GM12874 (cell line): ENCODE data around the gene GTF2A1.

Source experiments
- TF ChIP-seq, protein P1 (sequence below): IDR thresholded peaks from 2 replicates; pipeline ENCODE4 v1.5.1; 2011; ENCODE audit warnings: low read depth, mild to moderate bottlenecking, control low read depth, low read length, moderate library complexity; ENCODE audit not compliant: insufficient read depth

Gene GTF2A1

DNA sequence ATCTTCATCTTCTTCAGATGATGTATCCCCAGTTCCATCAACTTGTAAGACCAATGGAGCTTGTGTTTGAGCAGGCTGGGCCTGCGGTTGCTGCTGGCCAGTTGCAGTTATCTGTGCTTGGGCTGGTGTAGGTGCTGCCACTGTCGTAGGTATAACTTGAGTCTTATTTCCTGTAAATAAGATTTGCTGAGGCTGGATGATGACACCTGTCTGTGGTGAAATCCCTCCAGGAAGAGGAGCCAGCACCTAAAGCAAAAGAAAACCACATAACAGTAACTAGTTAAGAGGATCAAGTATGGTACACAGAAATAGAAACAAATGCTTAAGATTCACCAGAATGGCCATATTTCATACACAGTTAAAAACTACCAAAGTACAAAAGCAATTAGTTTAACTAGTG is 28.2 kb downstream of the GTF2A1 start:
- TF ChIP-seq, protein P1, sequence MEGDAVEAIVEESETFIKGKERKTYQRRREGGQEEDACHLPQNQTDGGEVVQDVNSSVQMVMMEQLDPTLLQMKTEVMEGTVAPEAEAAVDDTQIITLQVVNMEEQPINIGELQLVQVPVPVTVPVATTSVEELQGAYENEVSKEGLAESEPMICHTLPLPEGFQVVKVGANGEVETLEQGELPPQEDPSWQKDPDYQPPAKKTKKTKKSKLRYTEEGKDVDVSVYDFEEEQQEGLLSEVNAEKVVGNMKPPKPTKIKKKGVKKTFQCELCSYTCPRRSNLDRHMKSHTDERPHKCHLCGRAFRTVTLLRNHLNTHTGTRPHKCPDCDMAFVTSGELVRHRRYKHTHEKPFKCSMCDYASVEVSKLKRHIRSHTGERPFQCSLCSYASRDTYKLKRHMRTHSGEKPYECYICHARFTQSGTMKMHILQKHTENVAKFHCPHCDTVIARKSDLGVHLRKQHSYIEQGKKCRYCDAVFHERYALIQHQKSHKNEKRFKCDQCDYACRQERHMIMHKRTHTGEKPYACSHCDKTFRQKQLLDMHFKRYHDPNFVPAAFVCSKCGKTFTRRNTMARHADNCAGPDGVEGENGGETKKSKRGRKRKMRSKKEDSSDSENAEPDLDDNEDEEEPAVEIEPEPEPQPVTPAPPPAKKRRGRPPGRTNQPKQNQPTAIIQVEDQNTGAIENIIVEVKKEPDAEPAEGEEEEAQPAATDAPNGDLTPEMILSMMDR, result no peak

DNA sequence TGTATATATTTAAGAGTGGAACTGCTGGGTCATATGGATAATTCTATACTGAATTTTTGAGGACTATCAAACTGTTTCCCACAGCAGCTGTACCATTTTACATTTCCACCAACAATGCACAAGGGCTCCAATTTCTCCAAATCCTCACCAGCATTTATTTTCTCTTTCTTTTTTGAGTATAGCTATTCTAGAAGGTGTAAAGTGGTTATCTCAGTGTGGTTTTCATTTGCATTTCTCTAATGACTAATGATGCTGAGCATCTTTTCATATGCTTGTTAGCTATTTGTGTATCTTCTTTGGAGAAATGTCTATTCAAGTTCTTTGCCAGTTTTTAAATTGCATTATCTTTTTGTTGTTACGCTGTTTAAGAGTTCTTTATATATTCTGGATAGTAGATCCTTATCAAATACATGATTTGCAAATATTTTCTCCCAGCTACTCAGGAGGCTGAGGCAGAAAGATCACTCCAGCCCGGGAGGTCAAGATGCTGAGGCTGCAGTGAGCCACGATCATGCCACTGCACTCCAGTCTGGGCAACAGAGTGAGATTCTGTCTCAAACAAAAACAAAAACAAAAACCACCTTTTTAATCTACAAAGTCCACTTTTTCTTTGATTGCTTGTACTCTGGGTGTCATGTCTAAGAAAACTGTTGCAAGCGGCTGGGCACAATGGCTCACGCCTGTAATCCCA is 32.8 kb downstream of the GTF2A1 start:
- TF ChIP-seq, protein P1, result no peak

DNA sequence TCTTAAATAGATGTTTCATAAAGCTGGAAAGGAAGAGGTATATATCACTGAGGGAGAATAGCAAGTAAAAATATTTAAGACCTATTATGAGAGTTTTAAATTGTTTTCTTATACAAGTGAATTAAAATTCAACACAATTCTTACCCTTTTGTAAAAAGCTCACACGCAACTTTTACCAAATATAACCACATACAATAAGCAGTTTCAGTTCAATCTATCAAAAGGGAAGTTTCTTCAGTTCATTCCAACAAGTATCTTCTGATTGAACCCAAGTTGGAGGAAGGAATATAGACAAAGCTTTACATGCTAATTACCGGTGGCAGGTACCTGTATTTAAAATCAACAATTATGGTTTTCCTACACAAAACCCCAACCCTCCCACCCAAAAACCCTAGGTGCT is 41.1 kb downstream of the GTF2A1 start:
- TF ChIP-seq, protein P1, result no peak

DNA sequence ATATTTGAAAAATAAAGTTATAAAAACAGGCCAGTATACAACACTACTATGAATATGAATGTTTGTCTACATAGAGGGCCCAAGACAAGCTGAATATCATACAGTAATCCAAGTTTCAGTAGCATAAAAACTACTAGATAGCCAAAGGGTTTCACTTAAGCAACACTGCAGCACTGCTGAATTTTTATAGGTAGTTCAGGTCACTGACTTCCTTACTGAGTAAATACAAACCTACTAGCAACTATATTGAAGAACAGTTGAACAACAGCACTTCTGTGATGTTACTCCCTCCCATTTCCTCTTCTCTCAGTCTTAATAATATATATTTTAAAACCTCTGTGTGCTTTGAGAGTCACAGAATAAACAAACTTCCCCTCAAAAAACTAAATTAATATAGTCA is 42.7 kb downstream of the GTF2A1 start:
- TF ChIP-seq, protein P1, result no peak

DNA sequence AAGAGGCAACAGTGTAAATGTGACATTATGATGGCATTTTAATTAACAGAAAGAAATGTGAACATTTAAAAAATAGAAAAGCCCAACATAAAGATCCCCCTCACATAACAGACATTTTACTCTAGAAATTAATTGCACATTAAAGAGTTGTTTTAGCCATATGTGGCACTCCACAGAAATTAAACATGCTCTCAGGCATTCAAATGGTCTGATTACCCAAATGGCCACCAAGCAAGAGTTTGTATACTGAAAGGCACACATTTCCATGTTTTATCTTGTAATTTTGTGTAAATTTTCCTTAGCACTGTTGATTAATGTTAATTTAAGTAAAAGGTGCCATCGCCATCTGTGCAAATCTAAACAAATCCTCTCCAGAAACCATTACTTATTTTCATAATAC is 43.5 kb downstream of the GTF2A1 start:
- TF ChIP-seq, protein P1, result no peak

DNA sequence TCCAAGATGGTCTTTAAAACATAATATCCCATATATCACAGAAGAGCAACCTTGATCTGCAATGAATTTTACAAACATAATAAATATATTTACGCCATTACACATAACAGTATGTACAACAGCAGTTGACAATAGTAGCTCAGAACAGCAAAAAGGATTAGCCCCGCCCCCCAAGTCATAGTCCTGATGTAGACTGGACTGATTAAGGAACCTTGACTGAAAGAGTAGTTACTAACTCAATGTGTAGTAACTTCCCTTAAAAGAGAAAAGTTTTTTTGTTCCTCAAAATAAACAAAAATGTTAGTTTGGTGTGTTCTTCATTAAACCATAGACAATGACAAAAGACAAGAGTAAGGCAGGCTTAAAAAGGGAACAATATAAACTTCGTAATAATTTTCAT is 44.5 kb downstream of the GTF2A1 start:
- TF ChIP-seq, protein P1, result no peak

DNA sequence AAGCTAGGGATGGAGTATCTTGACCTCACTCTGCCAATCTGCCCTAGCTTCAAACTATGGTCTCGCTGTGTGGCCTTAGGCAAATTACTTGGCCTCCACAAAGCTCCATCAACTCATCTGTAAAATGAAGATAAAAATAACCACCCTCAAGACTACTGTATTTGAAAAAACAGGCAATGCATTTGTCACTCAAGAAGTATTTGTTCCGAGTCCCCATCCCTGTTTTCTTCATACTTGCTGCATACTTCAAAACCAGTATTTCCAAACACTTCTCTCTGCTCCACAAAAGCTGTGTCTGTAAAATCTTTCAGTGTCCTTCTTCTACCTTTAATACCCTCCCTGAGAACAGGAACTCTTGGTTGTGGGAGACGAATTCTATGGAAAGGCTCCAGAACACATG is 47.9 kb downstream of the GTF2A1 start:
- TF ChIP-seq, protein P1, result no peak
